ENCODE measurements around the gene KANSL3.

GRCh38 chr2:96617012-96617411 lies 21.1 kb downstream of the KANSL3 start:
- TF ChIP-seq ZFP3 (CRISPR knock-in tag; IDR thresholded peaks at IDR 0.05) (no peak), ZFP30 (CRISPR knock-in tag; IDR thresholded peaks at IDR 0.05) (no peak), ZNF8 (CRISPR knock-in tag; IDR thresholded peaks at IDR 0.05) (no peak), ARNTL (CRISPR knock-in tag; IDR thresholded peaks at IDR 0.05; ENCODE audit: borderline replicate concordance, low read depth) (no peak), TSHZ2 (CRISPR knock-in tag; IDR thresholded peaks at IDR 0.05) (no peak), ZNF565 (CRISPR knock-in tag; conservative IDR thresholded peaks at IDR 0.05; ENCODE audit: low read depth) (no peak), ZC3H10 (CRISPR knock-in tag; IDR thresholded peaks at IDR 0.05) (no peak), TCF4 (CRISPR knock-in tag; IDR thresholded peaks at IDR 0.05; ENCODE audit: borderline replicate concordance) (no peak), BACH2 (CRISPR knock-in tag; IDR thresholded peaks at IDR 0.05; ENCODE audit: borderline replicate concordance) (no peak), PPARA (CRISPR knock-in tag; IDR thresholded peaks at IDR 0.05; ENCODE audit: borderline replicate concordance) (no peak), CSRNP3 (CRISPR knock-in tag; IDR thresholded peaks at IDR 0.05) (no peak), GLIS3 (CRISPR knock-in tag; IDR thresholded peaks at IDR 0.05) (no peak), CREB5 (CRISPR knock-in tag; IDR thresholded peaks at IDR 0.05; ENCODE audit: low read depth) (no peak)
